Stomach (tissue), 9 donors: ENCODE measurements around the gene FAM9C. TPM values are rescaled to one million over a fixed set of nuclear protein-coding genes. Genes with fewer than 3 reads are reported as not detected.

Experiments used
- DNase-seq, 2 donors: peaks; one replicate each; pipeline versions ENCODE4 v3.0.0 to v3.0.0-alpha.2; 2013 to 2019
- H3K27ac ChIP-seq, 5 donors: fragments of 200-600 bp in 4 of 5; sonication (generic) in 4 of 5; one replicate each; pipeline ENCODE4 v1.5.1; 2013 to 2019; ENCODE audit warnings: mild to moderate bottlenecking in 1 of 5, moderate library complexity in 1 of 5
- H3K27me3 ChIP-seq, 3 donors: fragments of 200-600 bp; sonication (generic); one replicate each; pipeline ENCODE4 v1.5.1; 2017 to 2019; ENCODE audit warnings: mixed run types in 1 of 3
- H3K36me3 ChIP-seq, 4 donors: fragments of 200-600 bp; sonication (generic); 1 replicate in 3 of 4; 2 replicates in 1 of 4; pipeline ENCODE4 v1.5.1; 2016 to 2019
- H3K4me1 ChIP-seq, 4 donors: fragments of 200-600 bp; sonication (generic); one replicate each; pipeline ENCODE4 v1.5.1; 2016 to 2019
- H3K4me3 ChIP-seq, 4 donors: fragments of 200-600 bp; sonication (generic) in 3 of 4; one replicate each; pipeline ENCODE4 v1.5.1; 2016 to 2019; ENCODE audit warnings: mild to moderate bottlenecking in 1 of 4
- H3K9me3 ChIP-seq, 4 donors: fragments of 200-600 bp; sonication (generic); one replicate each; pipeline ENCODE4 v1.5.1; 2016 to 2019
- CTCF ChIP-seq, 7 experiments: fragments of 450-650 bp in 4 of 7; fragments of 200-600 bp in 3 of 7; sonication (generic) in 3 of 7; IDR thresholded peaks; one replicate each; pipeline ENCODE4 v1.5.1; 2016 to 2019; ENCODE audit warnings: antibody characterized with exemption in 7 of 7, control low read depth in 2 of 7, mild to moderate bottlenecking in 1 of 7
- EP300 ChIP-seq: sonication (generic); formaldehyde crosslinking; IDR thresholded peaks from one replicate; pipeline ENCODE4 v1.6.1; 2017; ENCODE audit warnings: antibody characterized with exemption
- POLR2A ChIP-seq, 4 donors: fragments of 450-650 bp; IDR thresholded peaks; one replicate each; pipeline ENCODE4 v1.6.1; 2016; ENCODE audit warnings: antibody characterized with exemption in 4 of 4, control low read depth in 2 of 4, mild to moderate bottlenecking in 1 of 4, moderate library complexity in 1 of 4
- POLR2AphosphoS5 ChIP-seq, 3 donors: sonication (generic); formaldehyde crosslinking; IDR thresholded peaks; one replicate each; pipeline ENCODE4 v1.6.1; 2016; ENCODE audit warnings: antibody characterized with exemption in 3 of 3
- WGBS, 5 donors: extraction: QIAGEN DNeasy Blood & Tissue Kit in 3 of 5; methylation state at CpG; one replicate each; pipeline versions ENCODE4 v1.1.5 to v1.1.7; 2013 to 2018; 5-methylcytosine and 5-hydroxymethylcytosine counted together
- intact Hi-C: fragments of 100-400 bp; cut with DNase I; formaldehyde crosslinking; loops from one replicate; pipeline ENCODE4 v1.15.1; 2023; ENCODE audit warnings: low total_unique reads
- polyA plus RNA-seq, 3 donors: library from polyadenylated mRNA; stranded (reverse); fragments of 200-250 nt; gene quantifications; one replicate each; pipeline ENCODE4 v1.2.3, GENCODE V29; 2013
- total RNA-seq, 5 donors: library from RNA; depleted of rRNA; stranded (reverse); fragments of >200 nt; gene quantifications; one replicate each; pipeline versions ENCODE4 v1.1.0 to v1.2.3, GENCODE V29; 2014 to 2016
- donor health status: healthy with polysubstance abuse.
- donor health status: Bipolar disorder and iron deficiency.
- donor health status: healthy.

FAM9C gene
- total and polyA plus RNA-seq, 8 donors, result 0.18 to 0.31 TPM; not detected in 6

GRCh38 chrX:12994321-12994720, 50.1 kb downstream of the FAM9C start:
- H3K27ac ChIP-seq, result peak overlapping the region in 4 of 5 donors; percentile 50 to 77 (median 70)
- peaks cover 5 to 48% (median 21%) of the 10 kb centered on the region in 4 donors for H3K4me1 ChIP-seq
- intact Hi-C loops, result no loop called here
- 23 to 44% (median 30%) methylated on average over 4 of the region's 4 CpGs for WGBS, 5 donors
- H3K36me3 ChIP-seq, result no peaks in the 10 kb centered on the region
- no peak overlapping the region for H3K4me3 ChIP-seq
- DNase-seq, result peak; percentile 47 to 76
- no peaks in the 10 kb centered on the region for H3K27me3 ChIP-seq
- TF ChIP-seq POLR2AphosphoS5 (IDR thresholded peaks at IDR 0.05) (peak in 2 of 3 donors; percentile 80 to 84), CTCF (IDR thresholded peaks at IDR 0.05) (no peak)
- H3K9me3 ChIP-seq, result no peaks in the 10 kb centered on the region

- DNase-seq, result no peak
- TF ChIP-seq POLR2A (IDR thresholded peaks at IDR 0.05), result no peak
- no peak for TF ChIP-seq POLR2AphosphoS5 (IDR thresholded peaks at IDR 0.05)
- TF ChIP-seq EP300, result no peak
- TF ChIP-seq CTCF (IDR thresholded peaks at IDR 0.05), result no peak
- peaks cover 5 to 44% (median 17%) of the 10 kb centered on the region in 4 donors for H3K4me1 ChIP-seq
- no peaks in the 10 kb centered on the region for H3K36me3 ChIP-seq
- H3K4me3 ChIP-seq, result no peak overlapping the region
- no peaks in the 10 kb centered on the region for H3K9me3 ChIP-seq
- H3K27ac ChIP-seq, result peak overlapping the region in 4 of 5 donors; percentile 50 to 77 (median 70)
- WGBS, 5 donors, result 18 to 50% (median 31%) methylated on average over 1 of the region's 1 CpG
- intact Hi-C loops, result no loop called here
- no peaks in the 10 kb centered on the region for H3K27me3 ChIP-seq
Measured at GRCh38 chrX:12993826-12994225, 50.6 kb downstream of the FAM9C start.

GRCh38 chrX:12992544-12993118, 51.8 kb downstream of the FAM9C start:
- Histone ChIP-seq H3K36me3 (no peaks in the 10 kb centered on the region), H3K4me1 (peaks cover 4 to 32% (median 7%) of the 10 kb centered on the region in 4 donors), H3K27ac (peak overlapping the region in 4 of 5 donors; percentile 39 to 77 (median 62)), H3K4me3 (no peak overlapping the region), H3K27me3 (no peaks in the 10 kb centered on the region), H3K9me3 (no peaks in the 10 kb centered on the region)
- intact Hi-C loops, result no loop called here
- DNase-seq, result no peak
- TF ChIP-seq EP300 (no peak), POLR2A (IDR thresholded peaks at IDR 0.05) (no peak), CTCF (IDR thresholded peaks at IDR 0.05) (no peak), POLR2AphosphoS5 (IDR thresholded peaks at IDR 0.05) (no peak)
- WGBS, 5 donors, result 38 to 66% (median 53%) methylated on average over 4 of the region's 4 CpGs

- no peak for DNase-seq
- WGBS, 5 donors, result 88 to 96% (median 94%) methylated on average over 3 of the region's 3 CpGs
- H3K27ac ChIP-seq, result peak overlapping the region in 3 of 5 donors; percentile 11 to 74 (median 35)
- peaks cover 0 to 25% (median 10%) of the 10 kb centered on the region in 4 donors for H3K4me1 ChIP-seq
- no peak for TF ChIP-seq POLR2AphosphoS5 (IDR thresholded peaks at IDR 0.05)
- no peak overlapping the region for H3K4me3 ChIP-seq
- H3K9me3 ChIP-seq, result no peaks in the 10 kb centered on the region
- no peaks in the 10 kb centered on the region for H3K36me3 ChIP-seq
- H3K27me3 ChIP-seq, result no peaks in the 10 kb centered on the region
- intact Hi-C loops, result no loop called here
Measured at GRCh38 chrX:12991575-12991974, 52.8 kb downstream of the FAM9C start.

GRCh38 chrX:12989461-12989860, 55.0 kb downstream of the FAM9C start:
- no peaks in the 10 kb centered on the region for H3K36me3 ChIP-seq
- no peak overlapping the region for H3K4me3 ChIP-seq
- peak overlapping the region in 4 of 5 donors; percentile 47 to 74 (median 54) for H3K27ac ChIP-seq
- 63 to 79% (median 68%) methylated on average over 3 of the region's 3 CpGs for WGBS, 5 donors
- intact Hi-C loops, result no loop called here
- no peak for TF ChIP-seq POLR2AphosphoS5 (IDR thresholded peaks at IDR 0.05)
- H3K4me1 ChIP-seq, result peaks cover 0 to 36% (median 15%) of the 10 kb centered on the region in 4 donors
- no peaks in the 10 kb centered on the region for H3K27me3 ChIP-seq
- DNase-seq, result no peak
- no peaks in the 10 kb centered on the region for H3K9me3 ChIP-seq
